Measurements from ENCODE around the gene APOBR. TPM values are rescaled to one million over a fixed set of nuclear protein-coding genes. Genes with fewer than 3 reads are reported as not detected.
"Not testable (repeated sequence)": the region's sequence is repeated elsewhere in the genome, so short reads cannot be mapped to it uniquely, and the experiment has no call there.

APOBR gene
- total RNA-seq, 1 experiment from 2014 or later: 0.03 TPM

- no peak for DNase-seq (ENCODE audit: low read depth, low spot score)
- in situ Hi-C loops (cut with HindIII; ENCODE audit: low pct_unique_long_range_greater_than_20kb, low sequenced_read_pairs): no loop called here
Observed at GRCh38 chr16:28513484-28514181, 19.2 kb downstream of the APOBR start.

GRCh38 chr16:28514246-28514645 is 19.8 kb downstream of the APOBR start:
- no peak for DNase-seq (ENCODE audit: low read depth, low spot score)
- in situ Hi-C loops (cut with HindIII; ENCODE audit: low pct_unique_long_range_greater_than_20kb, low sequenced_read_pairs): no loop called here

GRCh38 chr16:28520672-28521071 is 26.2 kb downstream of the APOBR start:
- DNase-seq (ENCODE audit: low read depth, low spot score): no peak
- in situ Hi-C loops (cut with HindIII; ENCODE audit: low pct_unique_long_range_greater_than_20kb, low sequenced_read_pairs): no loop called here

GRCh38 chr16:28521436-28521835 is 27.0 kb downstream of the APOBR start:
- in situ Hi-C loops (cut with HindIII; ENCODE audit: low pct_unique_long_range_greater_than_20kb, low sequenced_read_pairs): no loop called here

GRCh38 chr16:28522792-28523191 is 28.3 kb downstream of the APOBR start:
- no peak for DNase-seq (ENCODE audit: low read depth, low spot score)
- in situ Hi-C loops (cut with HindIII; ENCODE audit: low pct_unique_long_range_greater_than_20kb, low sequenced_read_pairs): no loop called here

More at GRCh38 chr16:28521436-28521835, 27.0 kb downstream of the APOBR start:
- DNase-seq (ENCODE audit: low read depth, low spot score): no peak

- no peak for DNase-seq (ENCODE audit: low read depth, low spot score)
- in situ Hi-C loops (cut with HindIII; ENCODE audit: low pct_unique_long_range_greater_than_20kb, low sequenced_read_pairs): no loop called here
Observed at GRCh38 chr16:28524681-28525171, 30.3 kb downstream of the APOBR start.

GRCh38 chr16:28526201-28527099 is 32.0 kb downstream of the APOBR start:
- DNase-seq (ENCODE audit: low read depth, low spot score): no peak
- in situ Hi-C loops (cut with HindIII; ENCODE audit: low pct_unique_long_range_greater_than_20kb, low sequenced_read_pairs): no loop called here

GRCh38 chr16:28527100-28527785 is 32.8 kb downstream of the APOBR start:
- DNase-seq (ENCODE audit: low read depth, low spot score); in situ Hi-C loops (cut with HindIII; ENCODE audit: low pct_unique_long_range_greater_than_20kb, low sequenced_read_pairs): not testable (repeated sequence)

- DNase-seq (ENCODE audit: low read depth, low spot score): no peak
- in situ Hi-C loops (cut with HindIII; ENCODE audit: low pct_unique_long_range_greater_than_20kb, low sequenced_read_pairs): no loop called here
Observed at GRCh38 chr16:28527985-28528384, 33.5 kb downstream of the APOBR start.

GRCh38 chr16:28528463-28528867 is 34.0 kb downstream of the APOBR start:
- DNase-seq (ENCODE audit: low read depth, low spot score): no peak
- in situ Hi-C loops (cut with HindIII; ENCODE audit: low pct_unique_long_range_greater_than_20kb, low sequenced_read_pairs): no loop called here

- no peak for DNase-seq (ENCODE audit: low read depth, low spot score)
- in situ Hi-C loops (cut with HindIII; ENCODE audit: low pct_unique_long_range_greater_than_20kb, low sequenced_read_pairs): no loop called here
Observed at GRCh38 chr16:28529124-28529523, 34.7 kb downstream of the APOBR start.

GRCh38 chr16:28531777-28532744 is 37.6 kb downstream of the APOBR start:
- in situ Hi-C loops (cut with HindIII; ENCODE audit: low pct_unique_long_range_greater_than_20kb, low sequenced_read_pairs): no loop called here
- peak; percentile 45 for DNase-seq (ENCODE audit: low read depth, low spot score)

GRCh38 chr16:28532940-28533647 is 38.7 kb downstream of the APOBR start:
- DNase-seq (ENCODE audit: low read depth, low spot score): no peak
- in situ Hi-C loops (cut with HindIII; ENCODE audit: low pct_unique_long_range_greater_than_20kb, low sequenced_read_pairs): no loop called here

- no peak for DNase-seq (ENCODE audit: low read depth, low spot score)
Observed at GRCh38 chr16:28534542-28535373, 40.3 kb downstream of the APOBR start.

GRCh38 chr16:28537076-28537475 is 42.6 kb downstream of the APOBR start:
- in situ Hi-C loops (cut with HindIII; ENCODE audit: low pct_unique_long_range_greater_than_20kb, low sequenced_read_pairs): no loop called here
- no peak for DNase-seq (ENCODE audit: low read depth, low spot score)

More at GRCh38 chr16:28534542-28535373, 40.3 kb downstream of the APOBR start:
- in situ Hi-C loops (cut with HindIII; ENCODE audit: low pct_unique_long_range_greater_than_20kb, low sequenced_read_pairs): no loop called here

Data from SK-MEL-5 (cell line).